ENCODE data around the gene MAPKAPK2. TPM values are rescaled to one million over a fixed set of nuclear protein-coding genes. Genes with fewer than 3 reads are reported as not detected.
A peak's percentile ranks its signal among the peaks of the same experiment; 100 is the strongest.
"Not testable (repeated sequence)": the region's sequence is repeated elsewhere in the genome, so short reads cannot be mapped to it uniquely, and the experiment has no call there.

The MAPKAPK2 gene
- total RNA-seq = 10 to 100 TPM; 53.5 to 57.8 TPM

- H3K27me3 Mint-ChIP-seq = peaks cover 3% of the 10 kb centered on the region
- no peaks in the 10 kb centered on the region for H3K9me3 Mint-ChIP-seq
- peak; percentile 78 for DNase-seq
- H3K4me3 Mint-ChIP-seq = peak within 1 kb of the TSS; percentile 99
- H3K36me3 Mint-ChIP-seq = peaks cover 5% of the 10 kb centered on the region
- H3K27ac Mint-ChIP-seq = peak within 1 kb of the TSS; percentile 90
- peaks cover 55% of the 10 kb centered on the region for H3K4me1 Mint-ChIP-seq
Measured at GRCh38 chr1:206684478-206685333, at the start of gene MAPKAPK2. TSS of gene MAPKAPK2 (plus strand) at chr1:206684905. CDS start at chr1:206685230, 325 bp downstream.

- H3K27ac Mint-ChIP-seq = peak within 1 kb of the TSS; percentile 88
- H3K36me3 Mint-ChIP-seq = no peaks in the 10 kb centered on the region
- H3K4me3 Mint-ChIP-seq = peak within 1 kb of the TSS; percentile 81
- H3K9me3 Mint-ChIP-seq = no peaks in the 10 kb centered on the region
- peaks cover 30% of the 10 kb centered on the region for H3K4me1 Mint-ChIP-seq
- peaks cover 54% of the 10 kb centered on the region for H3K27me3 Mint-ChIP-seq
- DNase-seq = peak; percentile 96
Measured at GRCh38 chr1:206635080-206635977, 49.4 kb upstream of the MAPKAPK2 start, which contains the start of gene DYRK3. TSS of gene DYRK3 (plus strand) at chr1:206635536. CDS start at chr1:206635704, 168 bp downstream.

GRCh38 chr1:206635978-206636345, 48.7 kb upstream of the MAPKAPK2 start:
- H3K27me3 Mint-ChIP-seq = peaks cover 59% of the 10 kb centered on the region
- H3K9me3 Mint-ChIP-seq = no peaks in the 10 kb centered on the region
- H3K27ac Mint-ChIP-seq = no peak overlapping the region
- peak; percentile 14 for DNase-seq
- peak overlapping the region; percentile 81 for H3K4me3 Mint-ChIP-seq
- H3K36me3 Mint-ChIP-seq = no peaks in the 10 kb centered on the region
- peaks cover 30% of the 10 kb centered on the region for H3K4me1 Mint-ChIP-seq

- Mint-ChIP-seq H3K27ac (no peak overlapping the region), H3K4me3 (no peak overlapping the region), H3K36me3 (no peaks in the 10 kb centered on the region), H3K4me1 (peaks cover 30% of the 10 kb centered on the region), H3K9me3 (no peaks in the 10 kb centered on the region), H3K27me3 (peaks cover 58% of the 10 kb centered on the region)
- no peak for DNase-seq
Measured at GRCh38 chr1:206636671-206637070, 48.0 kb upstream of the MAPKAPK2 start.

GRCh38 chr1:206637605-206638004, 47.1 kb upstream of the MAPKAPK2 start:
- H3K36me3 Mint-ChIP-seq = no peaks in the 10 kb centered on the region
- DNase-seq = no peak
- H3K27me3 Mint-ChIP-seq = peaks cover 52% of the 10 kb centered on the region
- peaks cover 30% of the 10 kb centered on the region for H3K4me1 Mint-ChIP-seq
- H3K9me3 Mint-ChIP-seq = no peaks in the 10 kb centered on the region
- H3K27ac Mint-ChIP-seq = no peak overlapping the region
- H3K4me3 Mint-ChIP-seq = no peak overlapping the region

GRCh38 chr1:206642074-206642473, 42.6 kb upstream of the MAPKAPK2 start:
- DNase-seq, H3K27ac Mint-ChIP-seq, H3K4me1 Mint-ChIP-seq, H3K4me3 Mint-ChIP-seq, H3K36me3 Mint-ChIP-seq, H3K9me3 Mint-ChIP-seq: not testable (repeated sequence)
- peaks cover 34% of the 10 kb centered on the region for H3K27me3 Mint-ChIP-seq

GRCh38 chr1:206643118-206643698, 41.5 kb upstream of the MAPKAPK2 start:
- H3K4me1 Mint-ChIP-seq = no peaks in the 10 kb centered on the region
- no peak for DNase-seq
- no peaks in the 10 kb centered on the region for H3K9me3 Mint-ChIP-seq
- H3K27me3 Mint-ChIP-seq = peaks cover 22% of the 10 kb centered on the region
- H3K36me3 Mint-ChIP-seq = peaks cover 12% of the 10 kb centered on the region
- H3K27ac Mint-ChIP-seq = no peak overlapping the region
- no peak overlapping the region for H3K4me3 Mint-ChIP-seq

- no peaks in the 10 kb centered on the region for H3K4me1 Mint-ChIP-seq
- no peak overlapping the region for H3K4me3 Mint-ChIP-seq
- no peak overlapping the region for H3K27ac Mint-ChIP-seq
- peaks cover 13% of the 10 kb centered on the region for H3K36me3 Mint-ChIP-seq
- DNase-seq = no peak
- no peaks in the 10 kb centered on the region for H3K9me3 Mint-ChIP-seq
- no peaks in the 10 kb centered on the region for H3K27me3 Mint-ChIP-seq
Measured at GRCh38 chr1:206646504-206646903, 38.2 kb upstream of the MAPKAPK2 start.

GRCh38 chr1:206647224-206647623, 37.5 kb upstream of the MAPKAPK2 start:
- no peak for DNase-seq
- no peaks in the 10 kb centered on the region for H3K27me3 Mint-ChIP-seq
- no peak overlapping the region for H3K4me3 Mint-ChIP-seq
- no peaks in the 10 kb centered on the region for H3K9me3 Mint-ChIP-seq
- no peak overlapping the region for H3K27ac Mint-ChIP-seq
- H3K36me3 Mint-ChIP-seq = peaks cover 13% of the 10 kb centered on the region
- no peaks in the 10 kb centered on the region for H3K4me1 Mint-ChIP-seq

- Mint-ChIP-seq H3K27ac (no peak overlapping the region), H3K4me3 (no peak overlapping the region), H3K36me3 (peaks cover 13% of the 10 kb centered on the region), H3K9me3 (no peaks in the 10 kb centered on the region), H3K27me3 (no peaks in the 10 kb centered on the region), H3K4me1 (no peaks in the 10 kb centered on the region)
- no peak for DNase-seq
Measured at GRCh38 chr1:206649261-206649921, 35.3 kb upstream of the MAPKAPK2 start.

GRCh38 chr1:206651014-206651413, 33.7 kb upstream of the MAPKAPK2 start:
- H3K27me3 Mint-ChIP-seq = peaks cover under 1% of the 10 kb centered on the region
- H3K36me3 Mint-ChIP-seq = peaks cover 13% of the 10 kb centered on the region
- DNase-seq = no peak
- no peak overlapping the region for H3K4me3 Mint-ChIP-seq
- no peaks in the 10 kb centered on the region for H3K4me1 Mint-ChIP-seq
- H3K9me3 Mint-ChIP-seq = no peaks in the 10 kb centered on the region
- no peak overlapping the region for H3K27ac Mint-ChIP-seq

- no peaks in the 10 kb centered on the region for H3K9me3 Mint-ChIP-seq
Measured at GRCh38 chr1:206651958-206652890, 32.5 kb upstream of the MAPKAPK2 start.

GRCh38 chr1:206653715-206654459, 30.8 kb upstream of the MAPKAPK2 start:
- no peak for DNase-seq
- Mint-ChIP-seq H3K27ac (no peak overlapping the region), H3K9me3 (no peaks in the 10 kb centered on the region), H3K4me3 (no peak overlapping the region), H3K27me3 (peaks cover 29% of the 10 kb centered on the region), H3K4me1 (peaks cover 12% of the 10 kb centered on the region), H3K36me3 (no peaks in the 10 kb centered on the region)

More at GRCh38 chr1:206651958-206652890, 32.5 kb upstream of the MAPKAPK2 start:
- H3K27ac Mint-ChIP-seq = no peak overlapping the region
- no peak for DNase-seq
- H3K4me3 Mint-ChIP-seq = no peak overlapping the region
- H3K4me1 Mint-ChIP-seq = peaks cover under 1% of the 10 kb centered on the region
- peaks cover 13% of the 10 kb centered on the region for H3K27me3 Mint-ChIP-seq
- H3K36me3 Mint-ChIP-seq = peaks cover 9% of the 10 kb centered on the region
